Right atrium auricular region (tissue), 2 donors: ENCODE results near the gene HDGFL2. TPM values are rescaled to one million over a fixed set of nuclear protein-coding genes. Genes with fewer than 3 reads are reported as not detected.

ENCODE experiments used
- DNase-seq: peaks from one replicate; pipeline ENCODE4 v3.0.0-alpha.2; 2019; ENCODE audit warnings: low spot score
- H3K27ac ChIP-seq, 2 donors: fragments of 200-600 bp; sonication (generic); 1 replicate in 1 of 2; 2 replicates in 1 of 2; pipeline ENCODE4 v1.5.1; 2016 to 2019
- H3K27me3 ChIP-seq, 2 donors: fragments of 200-600 bp; sonication (generic); one replicate each; pipeline versions ENCODE4 v1.5.1 to v1.6.0; 2017 to 2019
- H3K36me3 ChIP-seq: fragments of 200-600 bp; sonication (generic); one replicate; pipeline ENCODE4 v1.5.1; 2016
- H3K4me1 ChIP-seq, 2 donors: fragments of 200-600 bp; sonication (generic); one replicate each; pipeline versions ENCODE4 v1.5.1 to v1.6.0; 2017 to 2019
- H3K4me3 ChIP-seq, 2 donors: fragments of 200-600 bp; sonication (generic); 1 replicate in 1 of 2; 2 replicates in 1 of 2; pipeline ENCODE4 v1.5.1; 2017 to 2019; ENCODE audit warnings: mild to moderate bottlenecking in 1 of 2, moderate library complexity in 1 of 2
- H3K9me3 ChIP-seq, 2 donors: fragments of 200-600 bp; sonication (generic); one replicate each; pipeline ENCODE4 v1.5.1; 2019
- CTCF ChIP-seq, 2 donors: fragments of 200-600 bp; sonication (generic); IDR thresholded peaks; one replicate each; pipeline ENCODE4 v1.5.1; 2019; ENCODE audit warnings: antibody characterized with exemption in 2 of 2
- microRNA-seq, 2 donors: library from miRNA; unstranded; fragments of <30 nt; microRNA quantifications; one replicate each; pipeline ENCODE4, GENCODE V29; 2016 to 2017; ENCODE audit warnings: borderline number of aligned reads in 2 of 2, borderline replicate concordance in 1 of 2
- total RNA-seq, 2 donors: library from RNA; depleted of rRNA; stranded (reverse); fragments of >200 nt; gene quantifications; one replicate each; pipeline ENCODE4 v1.1.0, GENCODE V29; 2016

Gene HDGFL2
- total RNA-seq, 2 donors from 2014 or later: 18.3 to 24.8 TPM

DNA sequence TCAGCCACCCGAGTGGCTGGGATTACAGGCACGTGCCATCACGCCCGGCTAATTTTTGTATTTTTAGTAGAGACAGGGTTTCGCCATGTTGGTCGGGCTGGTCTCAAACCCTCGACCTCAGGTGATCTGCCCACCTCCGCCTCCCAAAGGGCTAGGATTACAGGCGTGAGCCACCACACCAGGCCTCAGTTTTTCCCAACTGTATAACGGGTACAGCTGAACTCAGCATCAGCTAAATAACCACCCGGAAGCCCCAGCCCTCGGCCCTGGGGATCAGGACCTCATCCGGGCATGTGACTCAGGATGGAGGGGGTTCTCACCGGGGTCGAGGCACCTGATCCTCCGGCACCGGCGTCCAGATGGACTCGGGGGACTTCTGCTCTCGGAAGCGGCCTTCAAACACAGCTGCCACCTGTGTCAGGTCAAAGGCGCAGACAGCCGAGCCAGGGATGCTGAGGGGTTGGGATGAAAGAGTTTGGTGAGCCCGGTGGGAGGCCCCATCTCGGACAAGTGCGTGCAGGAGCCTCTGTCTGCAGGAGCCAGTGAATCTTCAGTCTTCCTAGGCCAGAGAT, 78.5 kb downstream of the HDGFL2 start:
- no peak overlapping the region for H3K27ac ChIP-seq
- no peak for TF ChIP-seq CTCF (IDR thresholded peaks at IDR 0.05)
- no peaks in the 10 kb centered on the region for H3K4me1 ChIP-seq
- DNase-seq: no peak
- H3K27me3 ChIP-seq: no peaks in the 10 kb centered on the region
- peaks cover 14% of the 10 kb centered on the region for H3K36me3 ChIP-seq
- no peak overlapping the region for H3K4me3 ChIP-seq
- no peaks in the 10 kb centered on the region for H3K9me3 ChIP-seq

Small RNA genes within 50 kb of the gene (microRNA-seq; reads per million reads assigned to microRNA genes)
- gene MIR4746: 0 reads per million in 2 donors

Other genes starting within 250 kb of the HDGFL2 start
- gene EBI3, start 242.8 kb upstream of the HDGFL2 start, total RNA-seq: 1 to 10 TPM; 1.7 to 2.6 TPM
- gene YJU2, start 225.2 kb upstream of the HDGFL2 start, total RNA-seq: 10 to 100 TPM in 1 of 2 donors, 1 to 10 TPM in 1; 9.1 to 17.6 TPM
- 10 to 100 TPM; 24.2 to 24.6 TPM for gene SHD, start 193.0 kb upstream of the HDGFL2 start, total RNA-seq
- under 1 TPM in 1 of 2 donors, not detected in 1; 0.28 TPM for gene TMIGD2, start 169.9 kb upstream of the HDGFL2 start, total RNA-seq
- not detected for gene FSD1, start 167.7 kb upstream of the HDGFL2 start, total RNA-seq
- gene STAP2, start 133.5 kb upstream of the HDGFL2 start, total RNA-seq: 10 to 100 TPM in 1 of 2 donors, 1 to 10 TPM in 1; 4.8 to 11.8 TPM
- 1 to 10 TPM; 6.2 to 7.3 TPM for gene MPND, start 128.7 kb upstream of the HDGFL2 start, total RNA-seq
- 10 to 100 TPM; 17.5 to 31.9 TPM for gene SH3GL1, start 71.8 kb upstream of the HDGFL2 start, total RNA-seq
- gene CHAF1A, start 69.7 kb upstream of the HDGFL2 start, total RNA-seq: 1 to 10 TPM; 2.6 to 5.0 TPM
- gene UBXN6, start 14.5 kb upstream of the HDGFL2 start, total RNA-seq: 100 to 1,000 TPM in 1 of 2 donors, 10 to 100 TPM in 1; 52.8 to 100 TPM
- gene PLIN4, start 46.2 kb downstream of the HDGFL2 start, total RNA-seq: 100 to 1,000 TPM; 104 to 156 TPM
- gene PLIN5, start 62.9 kb downstream of the HDGFL2 start, total RNA-seq: 10 to 100 TPM; 21.4 to 43.6 TPM
- under 1 TPM in 1 of 2 donors, not detected in 1; 0.67 TPM for gene LRG1, start 67.7 kb downstream of the HDGFL2 start, total RNA-seq
- gene SEMA6B, start 87.4 kb downstream of the HDGFL2 start, total RNA-seq: 10 to 100 TPM in 1 of 2 donors, 1 to 10 TPM in 1; 3.9 to 10.8 TPM
- gene TNFAIP8L1, start 167.2 kb downstream of the HDGFL2 start, total RNA-seq: 1 to 10 TPM; 2.6 to 4.2 TPM
- gene MYDGF, start 198.0 kb downstream of the HDGFL2 start, total RNA-seq: 10 to 100 TPM; 26.3 to 36.6 TPM